NCI-H510A treated with DMSO at 0.1 percent for 48 hours (cell line): Measurements from ENCODE around the gene HNRNPM.
"Not testable (repeated sequence)": the region's sequence is repeated elsewhere in the genome, so short reads cannot be mapped to it uniquely, and the experiment has no call there.

Experiments
- DNase-seq: peaks from one replicate; lab custom pipeline; 2025; lab: John Stamatoyannopoulos, UW

The HNRNPM gene

GRCh38 chr19:8444677-8445487 is at the start of gene HNRNPM:
Gene HNRNPM, plus strand, starts transcription at chr19:8444975. Its CDS starts 24 bp downstream, at chr19:8444999.
- peak; percentile 97 for DNase-seq

- no peak for DNase-seq
Observed at GRCh38 chr19:8395621-8396082, 49.1 kb upstream of the HNRNPM start.

- no peak for DNase-seq
Observed at GRCh38 chr19:8396185-8396562, 48.6 kb upstream of the HNRNPM start.

GRCh38 chr19:8396563-8397203 is 48.1 kb upstream of the HNRNPM start:
- DNase-seq, result peak; percentile 46

GRCh38 chr19:8397271-8397670 is 47.5 kb upstream of the HNRNPM start:
- no peak for DNase-seq

DNA sequence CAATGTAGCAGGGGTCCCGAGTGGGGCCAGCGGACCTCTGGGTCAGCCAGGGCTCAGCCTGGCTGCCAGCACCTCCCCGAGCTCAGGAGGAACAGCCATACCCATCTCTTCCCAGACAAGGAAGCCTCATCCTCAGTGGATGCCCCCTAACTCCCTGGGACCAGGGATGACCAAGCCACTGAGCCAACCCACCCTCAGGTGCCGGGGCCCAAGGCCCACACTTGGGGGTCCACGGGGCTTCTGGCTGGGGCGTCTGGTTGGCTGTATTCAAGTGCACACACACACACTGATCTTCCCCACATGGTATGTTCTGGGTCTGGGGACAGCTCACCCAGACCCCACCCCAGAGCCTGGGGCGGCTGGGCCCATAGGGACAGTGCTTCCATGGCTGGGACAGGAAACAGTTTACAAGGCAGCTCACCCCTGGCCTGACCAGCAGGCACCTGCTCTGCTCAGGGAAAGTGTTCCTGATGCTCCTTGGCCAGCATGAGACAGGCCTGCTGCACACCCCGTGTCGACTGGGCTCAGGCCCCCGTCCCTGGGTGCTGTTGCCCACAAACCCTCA is 46.9 kb upstream of the HNRNPM start:
- no peak for DNase-seq

DNA sequence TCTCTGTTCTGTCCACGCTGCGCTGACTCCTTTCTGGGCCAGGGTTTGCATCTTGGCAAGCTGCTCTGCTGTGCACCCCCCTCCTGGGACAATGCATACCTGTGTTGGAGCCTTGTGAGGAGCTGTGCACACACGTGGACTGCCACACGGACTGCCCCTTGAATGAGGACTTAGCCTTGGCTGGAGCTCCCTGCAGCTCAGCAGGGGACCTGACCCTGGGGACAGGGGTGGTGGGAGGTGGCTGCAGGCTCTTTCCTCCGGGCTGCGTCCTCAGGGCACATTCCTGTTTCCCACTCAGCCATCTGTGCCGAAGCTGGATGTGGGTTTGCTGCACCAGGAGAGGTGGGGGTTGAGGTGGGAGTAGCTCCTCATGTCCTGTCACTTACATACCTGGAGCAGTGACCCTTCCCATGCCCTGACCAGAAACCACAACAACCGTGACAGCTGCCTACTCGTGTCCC is 46.4 kb upstream of the HNRNPM start:
- DNase-seq, result no peak

DNA sequence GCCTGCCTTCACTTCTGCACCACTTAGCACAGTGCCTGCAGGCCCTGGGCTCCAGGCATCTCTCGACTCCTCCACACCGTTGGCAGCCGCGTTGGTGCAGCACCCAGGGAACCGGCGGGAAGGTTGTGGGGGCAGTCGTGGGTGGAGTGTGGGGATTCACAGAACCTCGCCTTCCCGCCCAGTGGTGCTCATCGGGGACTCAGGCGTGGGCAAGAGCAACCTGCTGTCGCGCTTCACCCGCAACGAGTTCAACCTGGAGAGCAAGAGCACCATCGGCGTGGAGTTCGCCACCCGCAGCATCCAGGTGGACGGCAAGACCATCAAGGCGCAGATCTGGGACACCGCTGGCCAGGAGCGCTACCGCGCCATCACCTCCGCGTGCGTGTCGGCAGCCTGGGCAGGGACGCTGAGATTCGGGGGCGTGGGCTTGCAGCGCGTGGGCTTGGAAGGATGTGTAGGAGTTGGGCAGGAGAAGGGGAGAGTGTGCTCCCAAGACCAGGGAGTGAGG is 45.0 kb upstream of the HNRNPM start:
- no peak for DNase-seq

DNA sequence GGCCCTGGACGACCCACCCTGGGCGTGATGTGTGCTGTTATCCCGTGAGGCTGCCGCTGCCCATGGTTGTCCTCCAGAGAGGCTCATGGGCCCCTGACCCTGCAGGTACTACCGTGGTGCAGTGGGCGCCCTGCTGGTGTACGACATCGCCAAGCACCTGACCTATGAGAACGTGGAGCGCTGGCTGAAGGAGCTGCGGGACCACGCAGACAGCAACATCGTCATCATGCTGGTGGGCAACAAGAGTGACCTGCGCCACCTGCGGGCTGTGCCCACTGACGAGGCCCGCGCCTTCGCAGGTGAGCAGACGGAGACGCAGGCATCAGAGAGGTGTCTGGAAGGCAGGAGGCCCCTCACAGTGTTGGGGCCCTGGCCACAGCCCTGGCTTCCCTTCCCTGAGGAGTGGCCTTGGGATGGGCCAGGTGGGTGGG is 42.8 kb upstream of the HNRNPM start:
- no peak for DNase-seq

DNA sequence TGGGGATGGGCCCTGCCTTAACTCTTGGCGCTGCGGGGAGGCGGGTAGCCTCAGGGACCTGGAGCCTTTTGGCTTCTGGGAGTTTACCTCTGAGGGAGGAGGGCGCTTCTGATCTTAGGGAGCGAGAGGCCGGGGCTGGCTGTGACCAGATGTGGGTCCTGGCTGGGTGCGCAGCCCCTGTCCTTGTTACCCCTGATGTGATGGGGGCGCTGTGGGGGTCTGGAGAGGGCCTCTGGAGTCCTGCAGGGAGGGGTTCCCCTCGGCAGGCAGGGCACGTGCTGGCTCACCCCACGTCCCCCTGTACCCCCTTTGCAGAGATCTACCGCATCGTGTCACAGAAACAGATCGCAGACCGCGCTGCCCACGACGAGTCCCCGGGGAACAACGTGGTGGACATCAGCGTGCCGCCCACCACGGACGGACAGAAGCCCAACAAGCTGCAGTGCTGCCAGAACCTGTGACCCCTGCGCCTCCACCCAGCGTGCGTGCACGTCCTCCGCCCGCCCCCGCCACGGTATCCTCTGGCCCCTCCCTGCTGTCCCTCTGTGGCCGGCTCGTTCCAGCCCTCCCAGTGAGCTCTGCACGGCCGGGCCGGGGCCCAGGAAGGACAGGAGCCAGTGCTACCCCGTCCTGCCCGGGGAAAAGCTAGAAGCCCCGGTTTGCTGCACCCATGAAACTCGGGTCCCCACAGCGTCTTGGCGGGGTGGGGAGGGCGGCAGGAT is 41.5 kb upstream of the HNRNPM start:
- DNase-seq, result no peak

DNA sequence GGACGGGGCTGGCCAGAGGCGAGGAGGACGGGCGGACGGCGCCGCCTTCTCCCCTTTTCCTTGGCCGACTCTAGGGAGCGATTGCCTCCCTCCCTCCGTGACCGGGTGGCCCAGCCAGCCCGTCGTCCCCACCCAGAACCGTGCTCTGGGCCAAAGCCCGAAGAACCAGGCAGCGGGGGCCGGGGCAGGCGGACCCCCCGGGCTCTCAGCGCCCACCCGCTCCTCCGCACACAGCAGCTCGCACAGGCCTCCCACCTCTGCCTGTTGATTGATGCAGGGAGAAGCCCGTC is 41.0 kb upstream of the HNRNPM start:
- DNase-seq, result no peak

DNA sequence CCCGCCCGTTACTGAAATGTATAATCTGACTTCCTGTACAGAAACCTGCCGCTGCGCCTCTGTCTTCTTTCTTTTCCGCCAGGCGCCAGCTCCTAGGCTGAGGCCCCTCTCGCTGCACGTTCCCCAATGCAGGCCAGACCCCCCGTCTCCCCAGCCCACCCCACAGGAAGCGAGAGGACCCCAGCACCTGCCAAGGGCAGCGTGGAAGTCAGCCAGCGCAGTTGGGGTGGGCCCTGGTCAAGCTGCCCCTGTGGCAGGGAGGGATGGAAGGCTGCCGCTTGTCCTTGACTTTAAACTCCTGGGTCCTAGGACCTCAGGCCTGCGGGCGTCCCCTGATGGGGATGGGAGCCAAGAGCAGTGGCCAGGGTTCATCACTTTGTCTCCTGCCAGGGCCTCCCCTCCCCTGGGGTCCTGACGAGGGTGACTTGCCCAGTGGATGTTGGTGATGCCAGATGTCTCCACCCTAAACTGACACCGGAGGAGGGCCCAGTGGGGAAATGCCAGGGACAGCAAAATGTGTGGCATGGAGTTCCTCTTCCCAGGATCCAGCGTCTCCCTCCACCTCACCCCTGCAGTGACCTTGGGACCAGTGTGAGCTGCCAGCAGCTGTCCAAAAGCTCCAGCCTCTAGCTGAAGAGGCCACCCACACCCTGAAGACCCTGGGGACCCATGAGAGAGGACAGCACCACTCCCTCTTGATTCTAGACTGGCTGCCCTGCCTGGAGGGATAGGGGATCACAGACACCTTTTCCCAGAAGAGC is 40.2 kb upstream of the HNRNPM start:
- no peak for DNase-seq

DNA sequence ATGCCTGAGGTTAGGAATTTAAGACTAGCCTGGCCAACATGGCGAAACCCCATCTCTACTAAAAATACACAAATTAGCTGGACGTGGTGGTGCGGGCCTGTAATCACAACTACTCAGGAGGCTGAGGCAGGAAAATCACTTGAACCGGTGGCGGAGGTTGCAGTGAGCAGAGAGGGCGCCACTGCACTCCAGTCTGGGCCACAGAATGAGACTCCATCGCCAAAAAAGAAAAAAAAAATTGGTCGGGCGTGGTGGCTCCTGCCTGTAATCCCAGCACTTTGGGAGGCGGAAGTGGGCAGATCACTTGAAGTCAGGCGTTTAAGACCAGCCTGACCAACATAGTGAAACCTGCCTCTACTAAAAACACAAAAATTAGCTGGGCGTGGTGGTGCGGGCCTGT is 34.1 kb upstream of the HNRNPM start:
- not testable (repeated sequence) for DNase-seq

DNA sequence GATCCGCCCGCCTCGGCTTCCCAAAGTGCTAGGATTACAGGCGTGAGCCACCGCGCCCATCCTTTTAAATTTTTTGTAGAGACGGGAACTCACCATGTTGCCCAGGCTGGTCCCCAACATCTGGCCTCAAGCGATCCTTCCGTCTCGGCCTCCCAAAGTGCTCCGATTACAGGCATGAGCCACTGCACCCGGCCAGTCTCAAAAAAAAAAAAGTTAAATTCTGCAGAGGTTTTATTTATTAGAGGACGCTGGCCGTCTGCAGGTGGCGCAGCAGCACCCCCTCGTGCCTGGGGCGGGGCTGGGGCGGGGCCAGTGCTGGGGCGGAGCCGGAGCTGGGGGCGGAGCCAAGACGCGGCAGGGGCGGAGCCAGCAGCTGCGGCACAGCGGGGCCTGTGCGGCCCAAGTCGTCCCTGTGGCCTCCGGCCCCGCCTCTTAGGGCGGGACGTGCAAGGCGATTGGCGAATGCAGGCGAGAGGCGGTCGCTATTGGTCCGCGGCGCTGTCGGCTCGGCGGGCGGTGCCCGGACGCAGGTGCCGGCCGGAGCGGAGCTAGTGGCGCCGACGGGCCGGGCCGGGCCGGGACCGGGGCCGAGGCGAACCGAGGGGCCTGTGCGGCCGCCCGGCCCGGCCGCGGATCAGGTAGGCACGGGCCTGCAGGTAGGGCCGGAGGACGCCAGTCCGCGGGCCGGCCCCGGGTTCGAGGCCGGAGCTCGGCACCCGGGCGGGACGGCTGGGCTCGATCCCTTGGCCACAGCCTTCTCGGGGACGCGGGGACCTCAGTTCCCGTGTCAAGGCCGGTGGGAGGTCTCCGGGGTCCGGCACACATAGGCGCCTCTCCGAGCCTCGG is 31.8 kb upstream of the HNRNPM start, which contains the start of gene MARCHF2:
Gene MARCHF2 (plus strand): TSS at position 523 of the 846 bp plus-strand sequence. CDS start 8,536 bp downstream, outside the sequence.
- DNase-seq, result peak; percentile 88

- no peak for DNase-seq
Observed at GRCh38 chr19:8413629-8413995, 31.2 kb upstream of the HNRNPM start.

DNA sequence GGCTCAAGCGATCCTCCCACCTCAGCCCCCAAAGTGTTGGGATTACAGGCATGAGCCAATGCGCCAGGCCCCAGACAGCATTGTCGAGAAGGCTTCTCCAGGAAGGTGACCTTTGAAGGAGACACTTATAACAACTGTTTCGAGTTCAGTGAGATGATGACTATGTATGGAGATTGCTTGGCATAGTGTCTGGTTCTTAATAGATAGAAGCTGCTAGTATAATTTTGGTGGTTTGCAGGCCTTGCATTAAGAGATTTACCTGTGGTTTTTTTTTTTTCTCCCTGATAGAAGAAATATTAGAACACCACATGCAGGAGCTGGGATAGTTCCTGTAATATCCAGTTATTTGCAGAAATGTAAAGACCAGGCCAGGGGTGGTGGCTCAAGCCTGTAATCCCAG is 28.0 kb upstream of the HNRNPM start:
- no peak for DNase-seq

GRCh38 chr19:8421484-8422461 is 23.0 kb upstream of the HNRNPM start:
- DNase-seq, result no peak

DNA sequence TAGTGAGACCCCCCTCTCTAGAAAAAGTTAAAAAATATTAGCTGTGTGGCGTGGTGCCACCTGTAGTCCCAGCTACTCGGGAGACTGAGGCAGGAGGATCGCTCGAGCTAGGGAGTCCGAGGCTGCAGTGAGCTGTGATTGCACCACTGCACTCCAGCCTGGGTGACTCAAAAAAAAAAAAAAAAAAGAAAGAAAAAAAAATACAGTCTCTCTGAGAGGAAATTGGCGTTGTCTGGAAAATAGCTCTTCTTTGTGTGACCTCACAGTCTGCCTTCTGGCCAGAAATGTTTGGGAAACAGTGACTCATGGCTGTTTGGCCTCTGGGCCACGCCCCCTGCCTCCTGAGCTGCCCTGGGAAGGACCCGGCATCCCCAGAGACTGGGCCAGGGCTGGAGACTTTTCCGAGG is 21.0 kb upstream of the HNRNPM start:
- no peak for DNase-seq

DNA sequence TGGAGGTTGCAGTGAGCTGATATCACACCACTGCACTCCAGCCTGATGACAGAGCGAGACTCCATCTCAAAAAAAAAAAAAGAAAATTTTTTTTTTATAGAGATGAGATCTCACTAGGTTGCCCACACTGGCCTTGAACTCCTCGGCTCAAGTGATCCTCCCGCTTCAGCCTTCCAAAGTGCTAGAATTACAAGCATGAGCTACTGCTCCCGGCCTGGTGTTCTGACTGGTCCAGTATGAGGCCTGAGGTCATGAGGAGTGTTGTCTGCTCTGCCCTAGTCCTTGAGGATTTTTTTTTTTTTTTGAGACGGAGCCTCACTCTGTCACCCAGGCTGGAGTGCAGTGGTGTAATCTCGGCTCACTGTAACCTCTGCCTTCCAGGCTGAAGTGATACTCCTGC is 19.4 kb upstream of the HNRNPM start:
- not testable (repeated sequence) for DNase-seq
